ENCODE measurements around the gene SFRP2.

SFRP2 gene

DNA sequence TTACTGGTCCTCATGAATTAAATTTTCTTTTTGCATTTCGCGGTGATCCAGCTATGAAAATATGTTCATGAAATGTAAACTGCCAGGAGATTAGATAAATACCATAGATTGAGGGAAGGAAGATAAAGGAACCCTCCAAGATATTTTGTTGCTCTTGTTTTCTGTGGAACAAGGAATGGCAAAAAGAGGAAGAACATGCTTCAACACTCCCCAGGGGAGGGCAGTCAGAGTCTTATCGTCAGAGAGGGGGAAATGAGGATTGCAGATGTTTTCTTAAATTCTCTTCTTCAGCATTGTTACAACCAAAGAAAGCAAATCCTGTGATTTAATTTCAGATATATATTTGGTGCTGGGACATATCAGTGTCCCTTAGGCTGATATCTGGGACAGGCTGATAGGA lies 9.5 kb upstream of the SFRP2 start:
- no peak overlapping the region for H3K4me3 ChIP-seq (ENCODE audit: low read depth, low read length)

DNA sequence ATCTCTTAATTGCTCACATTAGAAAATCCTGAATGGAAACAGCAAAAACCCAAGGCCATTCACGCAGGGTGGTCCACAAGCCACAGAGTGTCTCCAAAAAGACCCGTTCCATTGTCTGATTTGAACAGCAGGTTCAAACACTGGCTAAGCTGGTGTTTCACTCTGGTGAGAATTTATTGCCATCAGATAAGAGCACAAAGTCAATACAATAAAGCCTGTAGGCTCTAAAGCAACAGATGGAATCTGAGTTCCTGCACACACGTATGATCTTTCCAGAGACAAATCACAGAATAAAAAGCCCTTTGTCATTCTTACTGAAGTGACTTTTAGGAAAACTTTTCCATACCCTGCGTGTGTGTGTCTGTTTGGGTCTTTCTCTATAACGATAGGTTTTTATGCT lies 5.1 kb upstream of the SFRP2 start:
- H3K79me2 ChIP-seq (ENCODE audit: control insufficient read depth, insufficient read depth, low read length, poor library complexity) = peaks cover 2% of the 10 kb centered on the region
- H4K12ac ChIP-seq (ENCODE audit: low read depth, low read length) = no peak overlapping the region
- no peak overlapping the region for H3K27ac ChIP-seq (ENCODE audit: low read depth, low read length)
- H2BK12ac ChIP-seq (ENCODE audit: low read length) = no peak overlapping the region
- no peak overlapping the region for H3K9ac ChIP-seq (ENCODE audit: low read length)
- no peak overlapping the region for H3K4me3 ChIP-seq (ENCODE audit: low read depth, low read length)
- peaks cover 19% of the 10 kb centered on the region for H3K27me3 ChIP-seq (ENCODE audit: insufficient read depth, low read length)
- no peak overlapping the region for H2BK5ac ChIP-seq (ENCODE audit: low read depth, low read length, poor library complexity)
- H2AK5ac ChIP-seq (ENCODE audit: low read length) = no peak overlapping the region
- no peak overlapping the region for H4K91ac ChIP-seq (ENCODE audit: low read depth, low read length)
- H3K79me1 ChIP-seq (ENCODE audit: low read length) = peaks cover 8% of the 10 kb centered on the region
- H3K9me3 ChIP-seq (ENCODE audit: insufficient read depth, low read depth, low read length) = no peaks in the 10 kb centered on the region
- H2AFZ ChIP-seq (ENCODE audit: insufficient read depth, low read length, poor library complexity) = no peak overlapping the region
- DNase-seq = no peak
- no peak overlapping the region for H3K4me2 ChIP-seq (ENCODE audit: low read length)
- no peak overlapping the region for H4K8ac ChIP-seq (ENCODE audit: low read depth, low read length)
- no peaks in the 10 kb centered on the region for H3K36me3 ChIP-seq (ENCODE audit: control insufficient read depth in 1 of 2, insufficient read depth in 2 of 2, low read length in 2 of 2)
- H3K23ac ChIP-seq (ENCODE audit: low read length) = no peak overlapping the region
- WGBS (ENCODE audit: extremely low coverage, insufficient coverage, insufficient read length) = no CpG with 5 or more reads among the region's 5 CpGs
- no peak overlapping the region for H3K18ac ChIP-seq (ENCODE audit: low read length)
- H3K4ac ChIP-seq (ENCODE audit: low read depth, low read length) = no peak overlapping the region
- H3K4me1 ChIP-seq (ENCODE audit: control insufficient read depth in 1 of 2, insufficient read depth in 2 of 2, low read length in 2 of 2) = peaks cover 32 to 34% of the 10 kb centered on the region in 2 experiments
- no peak overlapping the region for H3K14ac ChIP-seq (ENCODE audit: low read length)
- no peak overlapping the region for H2BK120ac ChIP-seq (ENCODE audit: insufficient read depth, low read length, poor library complexity)

More for the DNA sequence above, 9.5 kb upstream of the SFRP2 start:
- no peak overlapping the region for H3K9ac ChIP-seq (ENCODE audit: low read length)
- H3K27me3 ChIP-seq (ENCODE audit: insufficient read depth, low read length) = no peaks in the 10 kb centered on the region
- no peak overlapping the region for H3K27ac ChIP-seq (ENCODE audit: low read depth, low read length)
- no peak overlapping the region for H3K18ac ChIP-seq (ENCODE audit: low read length)
- no peak overlapping the region for H4K12ac ChIP-seq (ENCODE audit: low read depth, low read length)
- no peak overlapping the region for H2BK5ac ChIP-seq (ENCODE audit: low read depth, low read length, poor library complexity)
- WGBS (ENCODE audit: extremely low coverage, insufficient coverage, insufficient read length) = no CpG with 5 or more reads among the region's 3 CpGs
- H4K91ac ChIP-seq (ENCODE audit: low read depth, low read length) = no peak overlapping the region
- no peak overlapping the region for H2BK12ac ChIP-seq (ENCODE audit: low read length)
- H3K79me1 ChIP-seq (ENCODE audit: low read length) = no peaks in the 10 kb centered on the region
- no peak overlapping the region for H3K23ac ChIP-seq (ENCODE audit: low read length)
- H3K4me2 ChIP-seq (ENCODE audit: low read length) = no peak overlapping the region
- H3K14ac ChIP-seq (ENCODE audit: low read length) = no peak overlapping the region
- peaks cover 0 to 3% of the 10 kb centered on the region in 2 experiments for H3K4me1 ChIP-seq (ENCODE audit: control insufficient read depth in 1 of 2, insufficient read depth in 2 of 2, low read length in 2 of 2)
- no peaks in the 10 kb centered on the region for H3K9me3 ChIP-seq (ENCODE audit: insufficient read depth, low read depth, low read length)
- H4K8ac ChIP-seq (ENCODE audit: low read depth, low read length) = no peak overlapping the region
- H2AK5ac ChIP-seq (ENCODE audit: low read length) = no peak overlapping the region
- H3K79me2 ChIP-seq (ENCODE audit: control insufficient read depth, insufficient read depth, low read length, poor library complexity) = no peaks in the 10 kb centered on the region
- DNase-seq = no peak
- H3K4ac ChIP-seq (ENCODE audit: low read depth, low read length) = no peak overlapping the region
- H2BK120ac ChIP-seq (ENCODE audit: insufficient read depth, low read length, poor library complexity) = no peak overlapping the region
- H2AFZ ChIP-seq (ENCODE audit: insufficient read depth, low read length, poor library complexity) = no peak overlapping the region
- H3K36me3 ChIP-seq (ENCODE audit: control insufficient read depth in 1 of 2, insufficient read depth in 2 of 2, low read length in 2 of 2) = no peaks in the 10 kb centered on the region

DNA sequence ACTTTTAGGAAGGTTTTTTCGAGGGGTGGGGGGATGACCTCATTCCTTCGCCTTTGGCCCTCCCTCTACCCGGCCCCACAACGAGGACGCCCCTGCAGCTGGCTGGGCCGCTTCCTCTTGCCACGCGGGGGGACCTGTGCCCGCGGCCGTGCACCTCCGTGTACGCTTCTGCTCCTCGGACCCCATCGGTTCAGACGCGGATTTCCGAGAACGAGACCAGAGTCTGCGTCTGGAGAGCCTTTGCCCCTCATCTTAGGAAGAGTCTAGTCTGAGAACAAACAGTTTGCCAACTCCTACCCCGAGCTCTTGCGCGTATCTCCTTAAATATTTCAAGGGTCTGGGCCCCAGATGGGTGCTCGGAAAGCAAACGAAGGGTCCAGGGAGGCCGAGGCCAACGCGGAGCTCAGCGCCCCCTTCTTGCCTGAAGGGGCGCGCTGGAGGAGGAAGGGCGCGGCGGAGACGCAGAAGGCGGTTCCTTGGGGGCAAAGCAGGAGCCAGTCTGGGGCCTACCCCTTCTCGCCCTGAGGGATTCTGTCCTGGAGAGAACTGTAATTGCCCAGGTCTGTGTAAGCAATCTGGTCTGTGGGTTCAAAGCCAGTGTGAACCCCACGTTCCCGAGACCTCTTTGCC lies 3.9 kb upstream of the SFRP2 start:
- H3K23ac ChIP-seq (ENCODE audit: low read length) = no peak overlapping the region
- H2BK12ac ChIP-seq (ENCODE audit: low read length) = peak overlapping the region; percentile 77
- H3K4me1 ChIP-seq (ENCODE audit: control insufficient read depth in 1 of 2, insufficient read depth in 2 of 2, low read length in 2 of 2) = peaks cover 41 to 43% of the 10 kb centered on the region in 2 experiments
- no peak overlapping the region for H3K27ac ChIP-seq (ENCODE audit: low read depth, low read length)
- peak overlapping the region; percentile 85 for H4K91ac ChIP-seq (ENCODE audit: low read depth, low read length)
- peaks cover 2% of the 10 kb centered on the region for H3K79me2 ChIP-seq (ENCODE audit: control insufficient read depth, insufficient read depth, low read length, poor library complexity)
- H4K12ac ChIP-seq (ENCODE audit: low read depth, low read length) = peak overlapping the region; percentile 69
- H2BK5ac ChIP-seq (ENCODE audit: low read depth, low read length, poor library complexity) = peak overlapping the region; percentile 29
- peak overlapping the region; percentile 66 for H3K4me3 ChIP-seq (ENCODE audit: low read depth, low read length)
- no peak overlapping the region for H2AK5ac ChIP-seq (ENCODE audit: low read length)
- H3K18ac ChIP-seq (ENCODE audit: low read length) = peak overlapping the region; percentile 88
- H3K4me2 ChIP-seq (ENCODE audit: low read length) = peak overlapping the region; percentile 57
- no peaks in the 10 kb centered on the region for H3K36me3 ChIP-seq (ENCODE audit: control insufficient read depth in 1 of 2, insufficient read depth in 2 of 2, low read length in 2 of 2)
- peaks cover 32% of the 10 kb centered on the region for H3K27me3 ChIP-seq (ENCODE audit: insufficient read depth, low read length)
- H3K14ac ChIP-seq (ENCODE audit: low read length) = peak overlapping the region; percentile 71
- no CpG with 5 or more reads among the region's 39 CpGs for WGBS (ENCODE audit: extremely low coverage, insufficient coverage, insufficient read length)
- peaks cover 8% of the 10 kb centered on the region for H3K79me1 ChIP-seq (ENCODE audit: low read length)
- H3K9ac ChIP-seq (ENCODE audit: low read length) = peak overlapping the region; percentile 61
- H2AFZ ChIP-seq (ENCODE audit: insufficient read depth, low read length, poor library complexity) = peak overlapping the region; percentile 50
- peak overlapping the region; percentile 73 for H2BK120ac ChIP-seq (ENCODE audit: insufficient read depth, low read length, poor library complexity)
- no peak for DNase-seq
- no peak overlapping the region for H3K4ac ChIP-seq (ENCODE audit: low read depth, low read length)
- peaks cover 2% of the 10 kb centered on the region for H3K9me3 ChIP-seq (ENCODE audit: insufficient read depth, low read depth, low read length)
- H4K8ac ChIP-seq (ENCODE audit: low read depth, low read length) = peak overlapping the region; percentile 86

DNA sequence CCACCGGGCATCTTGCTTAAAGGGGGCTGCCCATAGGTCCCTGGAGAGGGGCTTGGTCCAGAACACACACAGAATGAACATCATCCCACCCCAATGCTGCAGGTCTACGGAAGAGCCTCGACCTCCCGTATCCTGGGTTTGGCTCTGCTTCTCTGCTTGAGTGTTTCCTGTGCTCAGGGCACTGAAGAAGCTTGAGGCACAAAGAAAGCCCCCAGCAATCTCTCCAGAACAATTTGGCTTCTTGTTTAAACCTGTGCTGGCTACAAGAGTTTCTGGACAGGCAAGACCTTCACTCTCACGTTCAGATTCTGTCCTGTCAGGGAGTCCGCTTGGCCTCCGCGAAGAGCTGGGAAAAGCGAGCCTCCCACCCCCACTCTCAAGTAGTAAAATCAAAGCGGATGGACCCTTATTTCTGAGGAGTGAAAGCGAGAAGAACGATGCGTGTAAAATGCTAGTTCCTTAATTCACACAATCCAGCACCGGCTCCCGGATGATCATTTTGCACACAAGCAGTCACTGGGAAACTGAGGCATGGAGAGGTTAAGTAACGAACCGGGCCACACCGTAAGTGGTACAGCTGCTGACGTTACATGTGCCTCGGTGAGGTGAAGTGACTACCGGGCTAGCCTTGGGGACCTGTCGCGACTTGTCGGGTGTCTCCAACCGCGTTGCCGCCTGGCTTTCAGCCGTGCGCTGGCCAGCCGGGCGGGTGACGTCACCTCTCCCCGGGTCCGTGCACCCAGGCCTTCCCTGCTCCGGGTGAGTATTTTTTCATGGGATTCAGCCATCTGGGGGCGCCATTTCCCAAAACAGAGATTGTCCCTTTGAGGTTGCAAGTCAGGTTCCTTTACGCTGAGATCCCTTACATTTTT lies 3.1 kb upstream of the SFRP2 start:
- WGBS (ENCODE audit: extremely low coverage, insufficient coverage, insufficient read length) = no CpG with 5 or more reads among the region's 37 CpGs
- H2BK120ac ChIP-seq (ENCODE audit: insufficient read depth, low read length, poor library complexity) = peak overlapping the region; percentile 23
- H2AFZ ChIP-seq (ENCODE audit: insufficient read depth, low read length, poor library complexity) = peak overlapping the region; percentile 5
- no peak overlapping the region for H4K12ac ChIP-seq (ENCODE audit: low read depth, low read length)
- no peak overlapping the region for H3K23ac ChIP-seq (ENCODE audit: low read length)
- no peak overlapping the region for H2BK5ac ChIP-seq (ENCODE audit: low read depth, low read length, poor library complexity)
- H3K4me2 ChIP-seq (ENCODE audit: low read length) = peak overlapping the region; percentile 57
- peak overlapping the region; percentile 1 for H2BK12ac ChIP-seq (ENCODE audit: low read length)
- DNase-seq = no peak
- peaks cover 37% of the 10 kb centered on the region for H3K27me3 ChIP-seq (ENCODE audit: insufficient read depth, low read length)
- H3K36me3 ChIP-seq (ENCODE audit: control insufficient read depth in 1 of 2, insufficient read depth in 2 of 2, low read length in 2 of 2) = no peaks in the 10 kb centered on the region
- H3K9me3 ChIP-seq (ENCODE audit: insufficient read depth, low read depth, low read length) = peaks cover 2% of the 10 kb centered on the region
- H3K14ac ChIP-seq (ENCODE audit: low read length) = no peak overlapping the region
- H4K91ac ChIP-seq (ENCODE audit: low read depth, low read length) = peak overlapping the region; percentile 85
- no peak overlapping the region for H2AK5ac ChIP-seq (ENCODE audit: low read length)
- H3K18ac ChIP-seq (ENCODE audit: low read length) = peak overlapping the region; percentile 15
- H3K4ac ChIP-seq (ENCODE audit: low read depth, low read length) = no peak overlapping the region
- H3K4me1 ChIP-seq (ENCODE audit: control insufficient read depth in 1 of 2, insufficient read depth in 2 of 2, low read length in 2 of 2) = peaks cover 41 to 43% of the 10 kb centered on the region in 2 experiments
- H3K4me3 ChIP-seq (ENCODE audit: low read depth, low read length) = peak overlapping the region; percentile 5
- H3K79me2 ChIP-seq (ENCODE audit: control insufficient read depth, insufficient read depth, low read length, poor library complexity) = peaks cover 2% of the 10 kb centered on the region
- H3K27ac ChIP-seq (ENCODE audit: low read depth, low read length) = no peak overlapping the region
- peak overlapping the region; percentile 3 for H4K8ac ChIP-seq (ENCODE audit: low read depth, low read length)
- no peak overlapping the region for H3K9ac ChIP-seq (ENCODE audit: low read length)
- peaks cover 8% of the 10 kb centered on the region for H3K79me1 ChIP-seq (ENCODE audit: low read length)
